GM21390 (cell line): ENCODE results near the gene IGSF8.
"Not testable (repeated sequence)": the region's sequence is repeated elsewhere in the genome, so short reads cannot be mapped to it uniquely, and the experiment has no call there.

Source experiments
- ATAC-seq: cut with Tn5 transposase; IDR thresholded peaks from one replicate; pipeline ENCODE4 v1.9.1; 2021; ENCODE audit not compliant: unreplicated experiment

Gene IGSF8

DNA sequence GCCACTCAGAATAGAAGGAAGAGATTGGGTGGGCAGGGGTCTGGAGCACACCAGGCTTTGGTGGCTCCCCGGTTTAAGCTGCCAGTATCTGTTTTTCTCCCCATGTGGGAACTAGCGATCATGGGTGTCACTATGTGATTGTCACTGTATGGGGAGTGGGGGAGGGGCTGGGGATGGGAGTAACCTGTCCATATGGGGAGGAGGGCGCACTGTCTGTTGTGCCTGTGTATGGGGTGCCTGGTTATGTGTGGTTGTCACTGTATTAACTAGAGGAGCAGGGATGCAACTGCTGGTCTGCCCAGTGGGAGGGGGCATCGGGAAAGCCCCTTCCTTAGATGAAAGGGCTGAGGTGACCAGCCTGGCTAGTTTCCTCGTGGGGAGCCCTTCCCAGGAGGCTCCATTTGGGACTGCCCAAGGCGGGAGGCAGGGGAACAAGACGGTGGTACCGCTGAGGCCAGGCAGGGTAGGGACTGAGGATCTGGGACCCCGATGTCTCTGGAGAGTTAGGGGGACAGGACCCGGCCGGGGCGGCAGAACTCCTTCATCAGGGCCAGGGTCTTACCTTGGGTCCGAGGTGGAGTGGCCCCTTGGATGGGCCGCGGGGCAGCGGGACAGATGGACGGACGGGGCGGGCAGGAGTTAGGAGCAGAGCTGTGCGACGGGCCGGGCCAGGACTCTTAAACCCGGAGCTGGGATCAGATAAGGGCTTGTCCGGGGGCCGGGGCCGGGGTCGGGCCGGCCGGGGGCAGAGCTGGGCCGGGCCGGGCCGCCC, 28.8 kb downstream of the IGSF8 start, which contains the start of gene KCNJ10:
Gene KCNJ10, minus strand, starts transcription at position 701 of the 772 bp plus-strand sequence. CDS start 27,628 bp downstream, outside the sequence.
- no peak for ATAC-seq

DNA sequence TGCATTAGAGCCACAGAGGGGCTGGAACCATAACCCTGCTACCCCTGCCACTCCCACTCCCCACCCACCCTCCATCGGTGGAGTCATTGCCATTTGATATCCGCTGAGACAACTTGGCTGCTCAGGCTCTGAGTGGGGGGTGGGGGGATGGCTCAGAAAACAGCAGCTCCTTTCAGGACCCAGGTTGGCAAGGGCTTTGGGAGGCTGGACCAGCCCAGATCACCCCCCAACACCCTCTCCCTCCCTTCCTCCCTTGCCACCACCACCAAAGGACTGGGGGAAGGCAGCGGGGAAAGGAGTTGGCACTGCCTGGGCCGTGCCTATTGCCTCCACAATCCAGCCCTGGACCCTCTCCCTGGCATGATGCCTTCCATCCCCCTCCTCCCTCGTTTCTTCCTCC, 30.2 kb downstream of the IGSF8 start:
- ATAC-seq = no peak

DNA sequence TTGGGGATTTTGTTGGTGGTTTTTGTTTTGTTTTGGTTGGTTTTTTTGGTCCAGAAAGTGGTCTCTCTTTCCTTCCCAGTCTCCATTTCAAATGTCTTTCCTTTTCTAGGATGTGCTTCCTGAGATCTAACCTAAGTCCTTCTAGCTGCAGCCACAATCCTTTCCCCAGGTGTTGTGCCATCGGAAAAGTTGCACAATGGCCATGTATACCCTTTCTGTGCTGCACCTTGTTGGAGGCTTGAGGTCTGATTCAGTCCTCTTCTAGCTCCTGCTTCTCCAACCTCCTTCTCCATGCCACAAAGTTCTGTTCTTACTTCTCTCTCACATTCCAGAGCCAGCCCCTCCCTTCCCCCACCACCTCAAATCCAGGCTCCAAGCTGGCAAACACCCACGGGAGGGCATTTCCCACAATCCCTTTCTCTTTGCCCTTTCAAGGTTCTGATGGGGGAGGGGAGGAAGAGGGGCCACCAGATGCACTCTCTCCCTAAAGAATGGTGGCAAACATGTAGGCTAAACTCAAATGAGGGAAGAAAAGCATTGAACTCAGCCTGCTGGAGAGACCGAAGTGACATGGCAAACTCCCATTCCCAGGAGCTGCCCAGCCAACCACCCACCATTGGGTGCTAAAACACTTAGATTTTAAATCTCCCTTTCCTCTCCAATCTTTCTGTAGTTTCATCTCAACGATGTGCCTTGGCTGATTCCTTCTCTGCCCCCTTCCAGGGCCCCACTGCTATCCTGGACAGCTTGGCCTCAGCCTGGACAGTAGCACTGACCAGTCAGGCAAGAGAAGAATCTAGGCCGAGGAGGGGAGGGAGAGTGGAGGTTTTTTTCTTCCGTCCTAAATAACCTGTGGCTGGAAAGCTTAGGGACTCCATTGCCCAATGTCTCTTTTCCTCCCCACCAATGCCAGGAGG, 31.3 kb downstream of the IGSF8 start:
- ATAC-seq = no peak

DNA sequence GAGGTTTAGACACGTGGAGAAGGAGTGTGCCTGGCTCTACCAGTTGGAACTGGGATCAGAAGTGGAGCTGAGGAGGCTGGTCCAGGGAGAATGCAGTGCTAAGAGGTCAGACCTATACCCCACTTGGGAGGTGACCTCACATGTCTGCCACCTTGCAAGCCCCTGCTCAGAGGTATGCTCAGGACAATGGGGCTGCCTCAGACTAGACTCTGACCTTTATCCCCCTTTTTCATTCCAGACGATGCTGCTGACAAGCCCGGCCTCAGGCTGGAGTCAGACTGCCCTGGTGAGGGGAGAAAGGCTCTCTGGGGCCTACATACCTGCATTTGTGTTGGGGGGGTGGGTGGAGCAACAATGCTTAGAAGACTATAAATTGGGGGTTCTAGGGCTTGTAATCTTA, 33.7 kb downstream of the IGSF8 start:
- no peak for ATAC-seq

DNA sequence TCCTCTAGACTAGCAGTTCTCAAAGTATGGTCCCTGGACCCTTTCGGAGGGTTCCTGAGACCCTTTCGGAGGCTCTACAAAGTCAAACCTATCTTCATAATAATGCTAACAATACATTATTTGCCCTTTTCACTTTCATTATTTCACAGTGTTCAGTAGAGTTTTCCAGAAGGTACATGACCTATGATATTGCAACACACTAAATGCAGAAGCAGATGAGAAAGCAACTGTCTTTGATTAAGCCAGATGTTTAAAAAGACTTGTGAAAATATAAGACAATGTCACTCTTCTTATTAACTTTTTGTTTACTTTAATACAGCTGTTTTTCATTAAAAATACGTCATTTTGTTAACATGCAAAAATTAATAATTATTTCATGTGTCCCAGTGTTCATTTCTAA, 34.3 kb downstream of the IGSF8 start:
- no peak for ATAC-seq

DNA sequence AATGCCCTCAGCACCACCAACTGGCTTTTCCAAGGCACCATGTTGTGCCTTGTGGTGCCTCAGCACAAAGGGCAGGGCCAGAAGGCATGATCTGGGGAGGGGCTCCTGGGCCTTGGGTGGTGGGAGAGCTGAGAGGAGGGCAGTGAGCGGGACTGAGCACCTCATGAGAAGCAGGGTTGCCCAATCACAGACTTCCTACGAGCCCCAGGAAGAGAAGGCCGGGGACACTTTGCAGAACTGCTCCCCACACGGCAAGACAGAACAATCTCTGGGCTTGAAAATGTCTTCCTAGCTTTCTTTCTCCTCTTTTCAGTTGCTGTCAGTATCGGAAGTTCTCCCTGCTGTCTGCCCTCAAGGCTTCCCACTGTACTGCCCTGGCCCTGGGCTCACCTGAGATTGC, 35.2 kb downstream of the IGSF8 start:
- no peak for ATAC-seq

DNA sequence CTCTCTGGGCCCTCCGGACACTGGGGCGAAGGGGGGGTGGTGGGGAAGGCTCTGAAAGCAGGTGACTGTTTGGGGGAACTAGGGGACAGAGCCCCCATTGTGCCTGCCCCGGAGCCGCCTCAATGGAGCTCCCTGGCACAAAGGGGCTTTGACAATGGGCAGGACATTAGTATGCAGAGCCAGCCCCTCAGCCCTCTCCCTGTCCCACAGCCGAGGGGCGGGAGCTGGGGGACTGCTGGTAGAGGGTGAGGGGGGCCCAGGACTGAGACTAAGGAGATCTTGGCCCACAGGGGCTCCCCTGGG, 36.2 kb downstream of the IGSF8 start:
- ATAC-seq = no peak

DNA sequence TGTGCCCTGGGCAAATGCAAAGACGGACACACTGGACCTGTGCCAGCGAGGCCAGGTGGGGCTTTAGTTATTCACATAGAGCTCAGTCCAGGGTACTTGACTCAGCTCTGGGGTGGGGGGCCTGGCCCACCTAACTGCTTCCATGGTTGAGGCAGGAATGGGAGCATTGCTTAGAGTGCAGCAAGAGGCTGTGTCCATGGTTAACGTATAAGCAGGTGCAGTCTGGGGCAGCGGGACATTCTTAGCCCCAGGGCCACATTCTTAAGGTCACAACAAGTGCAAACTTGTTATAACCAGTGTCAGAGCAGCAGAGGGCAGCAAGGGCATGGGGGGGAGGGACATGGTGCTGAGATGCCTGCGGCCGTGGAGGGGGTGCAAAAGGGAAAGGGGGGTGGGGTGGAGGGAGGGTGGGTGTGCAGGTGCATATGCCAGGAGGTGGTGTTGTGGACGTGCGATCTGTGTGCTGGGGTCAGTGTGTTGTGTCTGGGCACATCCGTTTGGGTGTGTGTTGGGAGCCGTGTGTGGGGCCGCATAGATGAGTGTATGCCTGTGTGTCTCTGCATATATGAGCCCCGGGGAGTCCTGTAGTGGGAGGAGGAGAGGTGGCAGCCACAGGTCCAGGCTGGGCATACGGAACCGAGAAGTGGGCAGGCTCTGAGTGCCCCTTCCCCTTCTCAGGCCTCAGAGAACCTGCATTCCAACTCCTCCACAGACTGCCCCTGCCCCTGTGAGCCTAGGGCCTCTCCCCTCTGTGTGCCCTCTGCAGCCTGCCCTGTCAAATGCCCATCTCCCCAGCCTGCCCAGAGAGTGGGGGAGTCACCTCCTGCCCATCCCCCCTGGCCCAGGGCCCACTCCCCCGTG, 36.8 kb downstream of the IGSF8 start:
- ATAC-seq = no peak

DNA sequence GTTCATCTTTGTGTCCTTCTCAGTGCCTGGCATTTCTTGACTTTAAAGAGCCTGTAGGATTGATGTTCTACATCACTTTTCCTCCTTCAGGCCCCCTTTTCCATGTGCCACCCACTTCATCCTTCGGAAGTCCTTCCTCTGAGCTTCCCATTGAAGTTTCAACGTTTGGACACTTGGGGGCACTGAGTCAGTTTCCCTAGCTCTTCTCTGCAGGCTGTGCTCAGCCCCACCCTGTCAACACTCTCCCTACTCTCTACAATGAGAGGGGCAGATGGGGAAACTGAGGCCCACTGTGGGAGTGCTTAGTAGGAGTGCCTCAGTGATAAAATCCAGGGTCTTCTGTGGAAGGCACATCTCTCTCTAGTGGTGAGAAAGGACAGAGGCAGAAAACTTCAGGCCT, 40.3 kb downstream of the IGSF8 start:
- ATAC-seq = no peak

DNA sequence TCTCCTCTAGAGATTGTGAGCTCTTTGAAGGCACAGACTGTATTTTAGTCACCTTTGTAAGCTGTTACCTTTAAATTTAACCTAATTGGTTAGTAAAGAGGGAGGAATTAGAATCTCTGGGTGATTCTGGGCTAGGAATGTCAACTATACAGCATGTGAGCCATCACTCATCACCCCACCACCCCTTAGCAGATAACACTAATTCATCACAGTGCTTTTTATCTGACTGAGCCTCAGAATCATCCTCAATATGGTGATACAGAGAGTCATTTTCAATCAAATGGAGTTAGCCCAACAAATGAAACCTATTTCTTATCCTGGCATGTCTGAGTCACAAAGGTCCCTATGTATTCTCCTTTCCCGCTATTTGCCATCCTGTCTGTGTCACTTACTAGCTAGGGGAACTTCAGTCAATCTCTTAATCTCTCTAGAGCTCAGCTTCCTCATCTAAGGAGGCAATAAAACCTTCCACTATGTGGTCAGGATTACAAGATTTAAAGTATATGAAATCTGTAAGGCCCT, 41.7 kb downstream of the IGSF8 start:
- ATAC-seq = no peak

DNA sequence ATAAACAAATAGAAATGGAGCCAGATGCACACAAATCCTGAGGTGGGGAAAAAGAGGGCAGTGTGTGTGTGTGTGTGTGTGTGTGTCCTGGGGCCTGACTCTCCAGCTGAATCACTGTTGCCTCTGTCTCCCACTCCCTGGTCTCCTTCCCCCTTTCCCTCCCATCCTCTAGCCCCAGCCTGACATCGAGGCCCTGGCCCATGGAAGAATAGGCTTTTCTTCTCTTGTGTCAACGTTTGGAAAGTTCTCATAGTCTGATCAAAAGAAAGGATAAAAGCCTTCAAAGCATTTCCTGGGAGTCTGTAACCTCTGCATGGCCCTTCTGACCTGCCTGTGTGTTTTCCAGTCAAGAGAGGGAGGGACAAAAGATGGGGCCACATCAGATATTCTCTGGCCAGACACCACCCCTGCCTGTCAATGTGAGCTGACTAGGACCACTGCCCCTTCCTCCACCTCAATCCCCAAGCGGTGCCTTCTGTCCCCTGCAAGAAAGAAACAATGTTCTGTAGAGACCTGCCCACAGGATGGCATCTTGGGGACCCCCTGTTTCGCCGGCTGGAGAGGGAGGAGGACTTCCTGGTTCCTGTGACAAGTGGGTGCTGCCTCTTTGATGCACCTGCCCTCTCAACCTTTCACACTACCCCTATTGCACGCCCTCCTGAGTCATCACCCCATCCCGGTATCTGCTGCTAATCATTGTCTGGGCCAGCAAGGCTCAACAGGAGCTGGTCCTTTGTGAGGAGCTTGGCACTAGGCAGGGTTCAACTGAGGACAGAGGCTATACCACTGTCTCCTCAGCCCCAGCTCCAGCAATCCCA, 44.7 kb downstream of the IGSF8 start:
- no peak for ATAC-seq

DNA sequence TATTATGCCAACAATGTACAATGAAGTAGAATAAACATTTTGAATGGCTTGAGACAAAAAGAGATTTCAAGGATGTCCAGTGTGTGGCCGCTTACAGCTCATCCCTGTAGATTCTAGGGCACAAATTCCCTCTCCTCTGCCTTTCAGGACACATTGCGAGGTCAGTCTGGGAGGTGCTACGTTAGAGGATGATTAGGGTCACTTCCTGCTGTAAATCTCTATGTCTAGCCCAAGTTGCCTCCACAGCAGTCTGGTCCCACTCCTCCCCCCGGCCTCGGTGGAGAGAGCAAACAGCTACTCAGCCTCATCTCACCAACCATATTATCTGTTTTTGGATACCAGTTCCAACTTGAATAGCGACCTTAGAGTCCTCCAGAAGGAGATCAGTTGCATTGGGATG, 45.5 kb downstream of the IGSF8 start:
- no peak for ATAC-seq

DNA sequence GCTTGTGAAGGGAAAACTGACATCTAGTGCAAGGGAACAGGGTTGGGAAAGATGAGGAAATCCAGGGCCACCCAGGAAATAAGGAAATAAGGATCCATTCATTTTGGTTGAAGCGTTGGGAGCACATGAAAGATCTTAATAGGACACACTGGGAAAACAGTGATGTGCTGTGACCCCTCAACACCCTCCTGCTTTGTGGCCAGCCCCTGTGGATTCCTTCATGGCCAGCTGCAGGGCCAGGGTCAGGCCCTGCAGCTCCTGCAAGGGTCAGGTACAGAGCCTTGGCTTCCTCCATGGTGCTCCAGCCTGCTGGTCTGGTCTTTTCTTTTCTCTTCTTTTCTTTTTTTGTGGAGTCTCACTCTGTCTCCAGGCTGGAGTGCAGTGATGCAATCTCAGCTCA, 47.8 kb downstream of the IGSF8 start:
- no peak for ATAC-seq

DNA sequence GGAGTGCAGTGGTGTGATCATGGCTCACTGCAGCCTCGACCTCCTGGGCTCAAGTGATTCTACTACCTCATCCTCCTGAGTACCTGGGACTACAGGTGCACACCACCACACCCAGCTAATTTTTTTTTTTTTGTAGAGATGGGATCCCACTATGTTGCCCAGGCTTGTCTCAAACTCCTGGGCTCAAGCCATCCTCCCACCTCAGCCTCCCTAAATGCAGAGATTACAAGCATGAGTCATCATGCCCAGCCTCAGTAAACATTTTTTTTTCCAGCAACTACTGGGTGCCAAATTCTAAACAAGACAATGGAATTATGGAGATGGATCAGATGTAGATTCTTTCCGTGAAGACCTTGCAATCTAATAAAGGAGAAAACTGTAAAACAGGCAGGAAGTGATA, 48.2 kb downstream of the IGSF8 start:
- ATAC-seq = not testable (repeated sequence)

DNA sequence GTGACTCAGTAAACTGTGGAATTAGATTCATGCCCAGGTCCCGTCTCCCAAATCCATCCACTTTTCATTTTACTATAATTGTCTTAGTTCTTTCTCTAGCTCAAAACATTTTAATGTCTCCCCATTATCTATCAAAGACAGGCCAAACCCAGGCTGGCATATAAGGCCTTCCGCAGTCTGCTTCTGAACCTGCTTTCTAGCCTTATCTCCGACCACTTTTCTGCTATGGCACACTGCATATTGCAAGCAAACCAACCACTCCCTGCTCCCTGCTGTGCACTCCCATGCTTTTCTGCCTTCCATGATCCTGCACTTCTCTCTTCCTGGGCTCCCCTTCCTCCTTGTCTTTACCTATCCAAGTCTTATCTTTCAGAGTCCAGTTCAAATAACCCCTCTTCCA, 49.3 kb downstream of the IGSF8 start:
- ATAC-seq = no peak

DNA sequence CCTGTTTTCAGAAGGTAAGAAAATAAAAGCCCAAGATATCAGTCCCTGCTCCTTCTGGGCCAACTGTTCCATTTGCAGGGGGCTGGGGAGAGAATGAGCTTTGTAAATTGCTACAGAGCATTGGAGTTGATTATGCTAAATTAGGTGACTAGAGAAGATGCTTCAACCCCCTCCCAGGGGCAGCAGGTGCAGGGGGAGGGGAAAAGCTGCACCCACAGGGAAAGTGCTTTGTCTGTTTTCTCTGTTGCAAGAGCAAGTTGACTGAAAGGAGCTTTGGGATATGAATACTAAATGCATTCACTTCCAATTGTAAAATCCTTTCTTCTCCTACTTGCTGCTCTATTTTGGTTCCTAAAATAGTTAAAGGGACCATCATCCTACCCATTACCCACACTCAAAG, 50.1 kb downstream of the IGSF8 start:
- ATAC-seq = no peak

DNA sequence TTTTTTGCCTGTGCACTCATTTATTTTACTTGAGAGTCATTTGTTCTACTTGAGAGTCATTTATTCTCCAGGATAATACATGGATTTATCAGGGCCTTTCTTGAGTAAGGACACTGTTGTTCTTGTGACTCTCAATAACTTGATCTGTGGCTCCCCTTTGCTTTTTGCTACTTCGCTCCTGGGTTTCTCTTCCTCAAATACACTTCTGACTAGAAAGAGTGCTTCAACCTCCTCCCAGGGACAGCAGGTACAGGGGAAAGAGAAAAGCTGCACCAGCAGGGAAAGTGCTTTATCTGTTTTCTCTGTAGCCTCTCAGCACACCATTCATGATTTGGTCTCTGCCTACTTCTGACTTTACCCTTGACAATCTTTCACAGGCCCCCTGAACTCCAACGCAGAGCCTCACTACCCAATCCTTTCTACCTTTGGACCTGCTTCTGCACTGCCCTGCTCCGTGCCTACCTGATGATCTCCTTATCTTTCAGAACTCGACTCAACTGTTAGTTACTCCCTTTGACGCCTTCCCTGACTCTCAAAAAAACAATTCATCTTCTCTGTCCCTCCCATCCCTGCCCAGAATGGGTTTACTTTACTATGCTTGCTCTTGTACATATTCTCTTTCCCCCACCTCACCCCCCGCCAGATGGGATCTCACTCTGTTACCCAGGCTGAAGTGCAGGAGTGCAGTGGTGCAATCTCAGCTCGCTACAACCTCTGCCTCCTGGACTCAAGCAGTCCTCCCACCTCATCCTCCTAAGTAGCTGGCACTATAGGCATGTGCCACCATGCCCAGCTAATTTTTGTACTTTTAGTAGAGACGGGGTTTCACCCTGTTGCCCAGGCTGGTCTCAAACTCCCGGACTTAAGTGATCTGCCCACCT, 51.1 kb downstream of the IGSF8 start:
- ATAC-seq = peak; percentile 53

DNA sequence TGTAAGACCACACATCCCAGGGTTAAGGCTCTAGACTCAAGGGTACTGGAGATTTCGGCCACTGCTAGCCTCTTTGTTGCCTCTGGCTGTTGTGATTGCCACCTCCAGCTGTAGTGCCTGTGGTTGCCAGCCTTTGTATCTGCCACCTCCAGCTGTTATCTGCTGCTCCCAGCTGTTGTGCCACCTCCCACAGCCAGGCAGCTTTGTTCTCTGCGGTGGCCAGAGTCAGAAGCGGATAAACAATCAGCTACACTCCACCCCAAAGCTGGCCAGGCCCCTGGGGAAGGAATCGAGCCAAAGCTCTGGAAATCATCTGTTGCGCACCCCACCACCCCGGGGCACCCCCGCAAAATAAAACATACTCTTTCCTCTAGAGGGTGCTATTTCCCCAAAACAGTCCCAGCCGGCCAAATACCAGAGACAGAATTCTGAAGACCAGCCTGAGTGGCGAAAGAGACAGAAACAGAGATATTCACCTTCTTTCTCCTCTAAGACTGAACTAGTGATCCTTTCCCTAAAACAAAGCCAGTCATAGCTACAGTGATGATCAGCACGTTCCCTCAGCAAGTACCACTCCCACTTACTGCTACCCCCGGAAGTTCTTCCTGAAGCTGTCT, 51.8 kb downstream of the IGSF8 start:
- ATAC-seq = peak; percentile 67

DNA sequence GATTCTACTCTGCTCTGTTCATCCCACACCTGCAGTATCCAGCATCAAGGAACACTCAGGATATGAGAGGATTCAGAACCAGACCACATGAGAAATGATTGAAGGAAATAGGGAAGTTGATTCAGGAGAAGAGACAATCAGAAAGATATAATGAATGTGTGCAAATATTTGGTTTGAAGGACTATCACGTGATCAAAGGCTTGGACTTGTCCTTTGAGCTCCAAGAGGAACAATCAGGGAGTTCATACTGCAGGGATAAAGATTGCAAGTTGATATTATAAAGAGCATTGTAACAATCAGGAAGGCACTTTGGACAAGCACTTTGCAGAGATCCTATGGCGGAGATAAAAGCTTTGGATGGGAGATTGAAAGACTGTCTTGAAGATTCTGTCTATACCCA, 52.8 kb downstream of the IGSF8 start:
- no peak for ATAC-seq
